HT1080 (cell line): ENCODE measurements around the gene ADCK2. TPM values are rescaled to one million over a fixed set of nuclear protein-coding genes. Genes with fewer than 3 reads are reported as not detected.
"Not testable (repeated sequence)": the region's sequence is repeated elsewhere in the genome, so short reads cannot be mapped to it uniquely, and the experiment has no call there.

Experiments used
- DNase-seq: peaks from one replicate; pipeline ENCODE4 v3.0.0-alpha.2; 2015; ENCODE audit warnings: low read depth
- total RNA-seq: library from RNA; depleted of rRNA; stranded (reverse); fragments of >200 nt; shearing (Covaris generic); gene quantifications from 2 replicates; pipeline ENCODE4 v1.2.3, GENCODE V29; 2014

Gene ADCK2
- total RNA-seq, 1 experiment from 2014 or later, result 27.6 TPM

GRCh38 chr7:140695381-140695780 is 22.6 kb downstream of the ADCK2 start:
- no peak for DNase-seq

DNA sequence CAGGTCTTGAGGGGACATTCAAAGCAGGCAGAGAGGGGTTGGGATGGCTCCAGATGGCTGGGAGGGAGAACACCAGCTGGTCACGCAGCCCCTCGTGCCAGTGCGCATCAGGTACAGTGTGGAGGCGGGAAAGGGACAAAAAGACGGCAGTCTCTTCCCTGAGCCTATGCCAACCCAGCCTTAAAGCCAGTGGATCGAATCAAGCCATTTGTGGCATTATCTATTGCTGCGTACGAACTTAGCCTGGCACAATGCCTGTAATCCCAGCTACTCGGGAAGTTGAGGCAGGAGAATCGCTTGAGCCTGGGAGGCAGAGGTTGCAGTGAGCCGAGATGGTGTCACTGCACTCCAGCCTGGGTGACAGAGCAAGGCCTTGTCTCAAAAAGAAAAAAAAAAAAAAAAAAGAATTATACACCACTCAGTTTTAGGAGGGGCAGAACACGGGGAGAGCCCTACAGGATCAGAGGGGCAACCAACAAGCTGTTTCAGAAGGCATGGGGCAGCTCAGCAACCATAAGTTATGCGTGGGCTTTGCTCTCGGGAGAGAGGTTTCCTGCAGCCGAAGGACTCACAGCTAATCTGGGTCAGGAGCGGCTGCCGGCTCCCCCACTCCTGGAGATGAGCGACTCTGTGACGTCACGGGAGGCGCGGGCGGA is 23.4 kb downstream of the ADCK2 start:
- DNase-seq, result no peak

DNA sequence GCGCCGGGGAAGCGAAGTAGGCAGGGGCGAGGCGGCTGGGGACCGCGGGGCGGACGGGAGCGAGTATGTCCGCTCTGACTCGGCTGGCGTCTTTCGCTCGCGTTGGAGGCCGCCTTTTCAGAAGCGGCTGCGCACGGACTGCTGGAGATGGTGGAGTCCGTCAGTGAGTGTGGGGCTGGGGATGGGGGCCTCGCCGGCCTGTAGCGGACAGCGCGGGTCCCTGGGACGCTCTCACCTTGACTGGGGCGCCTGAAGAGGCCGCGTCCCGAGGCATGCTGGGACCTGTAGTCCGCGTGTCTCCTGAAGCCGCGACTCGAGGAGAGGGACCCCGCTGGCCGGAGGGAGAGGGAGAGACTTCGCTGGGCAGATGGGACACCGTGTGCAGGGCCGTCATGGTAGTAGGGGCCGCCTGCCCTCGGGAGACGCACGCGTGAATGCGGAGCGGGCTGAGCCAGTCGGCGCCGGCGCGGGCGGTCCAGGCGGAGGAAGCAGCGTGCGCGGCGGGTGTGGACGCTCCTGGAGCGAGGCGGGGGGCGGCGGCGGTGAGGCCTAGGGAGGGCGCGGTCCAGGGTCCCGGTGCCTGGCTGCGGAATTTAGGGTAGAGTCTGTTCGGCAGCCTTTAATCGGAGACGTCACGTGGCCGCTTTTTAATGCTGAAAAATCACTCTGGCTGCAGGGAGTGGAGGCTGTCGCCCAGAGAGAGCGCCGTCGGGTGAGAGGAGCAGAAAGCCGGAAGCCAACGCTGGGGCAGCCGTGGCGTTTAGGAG is 24.1 kb downstream of the ADCK2 start, which contains the start of gene NDUFB2:
TSS of gene NDUFB2 (plus strand) at position 29 of the 767 bp plus-strand sequence. CDS start at position 66, 37 bp downstream.
- peak; percentile 88 for DNase-seq

DNA sequence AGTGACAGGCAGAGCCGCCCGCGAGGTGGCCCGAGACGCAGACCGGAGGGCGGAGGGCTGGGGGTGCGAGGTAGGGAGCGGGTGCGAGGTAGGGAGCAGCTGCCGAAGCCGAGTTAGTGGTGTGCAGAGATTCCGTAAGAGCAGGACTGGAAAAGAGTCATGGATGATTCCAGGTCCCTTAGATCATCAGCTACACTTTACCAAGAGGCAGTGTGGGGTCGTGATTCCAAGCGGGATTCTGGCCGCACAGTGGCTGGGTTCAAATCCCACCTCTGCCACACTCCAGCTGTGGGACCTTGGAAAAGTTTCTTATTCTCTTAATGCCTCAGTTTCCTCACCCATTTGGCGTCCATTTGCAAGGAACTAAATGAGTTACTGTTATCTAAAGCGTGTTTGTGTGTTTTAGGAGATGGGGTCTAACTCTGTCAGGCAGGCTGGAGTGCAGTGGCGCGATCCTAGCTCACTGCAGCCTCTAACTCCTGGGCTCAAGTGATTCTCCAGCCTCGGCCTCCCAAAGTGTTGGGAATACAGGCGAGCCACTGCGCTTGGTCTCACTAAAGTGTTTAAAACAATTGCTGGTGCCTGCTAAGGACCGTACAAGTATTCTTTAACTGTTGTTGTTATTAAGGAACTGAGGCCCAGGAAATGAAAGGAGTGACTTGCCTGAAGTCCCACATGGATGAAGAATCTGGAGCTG is 24.9 kb downstream of the ADCK2 start:
- DNase-seq, result no peak

GRCh38 chr7:140698477-140698876 is 25.7 kb downstream of the ADCK2 start:
- no peak for DNase-seq

- DNase-seq, result no peak
Observed at GRCh38 chr7:140702774-140703173, 30.0 kb downstream of the ADCK2 start.

DNA sequence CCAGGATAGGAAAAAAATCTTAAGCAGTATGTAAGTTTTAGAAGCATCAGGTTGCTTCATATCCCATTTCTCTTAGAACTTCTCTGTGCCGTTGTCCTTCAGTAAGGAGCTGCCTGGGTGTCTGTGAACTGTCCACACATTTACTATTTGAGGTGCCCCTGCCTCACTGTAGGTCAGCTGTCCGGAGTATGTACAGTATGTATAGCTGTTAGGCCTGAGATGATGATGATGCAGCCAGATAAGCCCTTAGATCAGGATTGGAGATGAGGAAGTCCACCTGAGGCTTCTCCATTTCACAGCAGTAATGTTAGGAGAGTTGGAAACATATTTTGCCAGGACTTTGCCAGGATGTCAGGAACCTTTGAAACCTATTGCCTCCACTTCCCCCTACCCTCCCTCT is 31.5 kb downstream of the ADCK2 start:
- DNase-seq, result no peak

DNA sequence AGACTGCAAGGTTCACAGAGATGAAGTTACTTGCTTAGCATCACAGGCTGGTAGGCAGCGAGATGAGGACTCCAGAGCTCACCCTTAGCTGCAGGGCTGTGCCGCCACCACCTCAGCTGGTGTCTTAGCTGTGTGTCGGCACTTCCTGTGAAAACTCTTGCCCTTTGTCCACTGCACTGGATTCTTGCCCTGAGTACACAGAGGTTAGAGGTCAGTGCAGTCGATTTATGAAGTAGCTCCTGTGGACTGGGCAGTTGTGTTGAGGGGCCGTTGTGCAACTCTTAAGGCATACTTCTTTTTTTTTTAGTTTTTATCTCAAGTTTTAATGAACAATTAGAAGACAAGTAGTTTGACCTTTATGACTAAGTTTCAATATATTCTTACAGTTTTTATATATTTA is 34.4 kb downstream of the ADCK2 start:
- no peak for DNase-seq

DNA sequence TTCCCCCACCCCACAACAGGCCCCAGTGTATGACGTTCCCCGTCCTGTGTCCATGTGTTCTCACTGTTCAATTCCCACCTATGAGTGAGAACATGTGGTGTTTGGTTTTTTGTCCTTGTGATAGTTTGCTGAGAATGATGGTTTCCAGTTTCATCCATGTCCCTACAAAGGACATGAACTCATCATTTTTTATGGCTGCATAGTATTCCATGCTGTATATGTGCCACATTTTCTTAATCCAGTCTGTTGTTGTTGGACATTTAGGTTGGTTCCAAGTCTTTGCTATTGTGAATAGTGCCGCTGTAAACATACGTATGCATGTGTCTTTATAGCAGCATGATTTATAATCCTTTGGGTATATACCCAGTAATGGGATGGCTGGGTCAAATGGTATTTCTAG is 36.0 kb downstream of the ADCK2 start:
- DNase-seq, result not testable (repeated sequence)

DNA sequence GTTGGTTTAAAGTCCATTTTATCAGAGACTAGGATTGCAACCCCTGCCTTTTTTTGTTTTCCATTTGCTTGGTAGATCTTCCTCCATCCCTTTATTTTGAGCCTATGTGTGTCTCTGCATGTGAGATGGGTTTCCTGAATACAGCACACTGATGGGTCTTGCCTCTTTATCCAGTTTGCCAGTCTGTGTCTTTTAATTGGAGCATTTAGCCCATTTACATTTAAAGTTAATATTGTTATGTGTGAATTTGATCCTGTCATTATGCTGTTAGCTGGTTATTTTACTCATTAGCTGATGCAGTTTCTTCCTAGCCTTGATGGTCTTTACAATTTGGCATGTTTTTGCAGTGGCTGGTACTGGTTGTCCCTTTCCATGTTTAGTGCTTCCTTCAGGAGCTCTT is 39.6 kb downstream of the ADCK2 start:
- not testable (repeated sequence) for DNase-seq

DNA sequence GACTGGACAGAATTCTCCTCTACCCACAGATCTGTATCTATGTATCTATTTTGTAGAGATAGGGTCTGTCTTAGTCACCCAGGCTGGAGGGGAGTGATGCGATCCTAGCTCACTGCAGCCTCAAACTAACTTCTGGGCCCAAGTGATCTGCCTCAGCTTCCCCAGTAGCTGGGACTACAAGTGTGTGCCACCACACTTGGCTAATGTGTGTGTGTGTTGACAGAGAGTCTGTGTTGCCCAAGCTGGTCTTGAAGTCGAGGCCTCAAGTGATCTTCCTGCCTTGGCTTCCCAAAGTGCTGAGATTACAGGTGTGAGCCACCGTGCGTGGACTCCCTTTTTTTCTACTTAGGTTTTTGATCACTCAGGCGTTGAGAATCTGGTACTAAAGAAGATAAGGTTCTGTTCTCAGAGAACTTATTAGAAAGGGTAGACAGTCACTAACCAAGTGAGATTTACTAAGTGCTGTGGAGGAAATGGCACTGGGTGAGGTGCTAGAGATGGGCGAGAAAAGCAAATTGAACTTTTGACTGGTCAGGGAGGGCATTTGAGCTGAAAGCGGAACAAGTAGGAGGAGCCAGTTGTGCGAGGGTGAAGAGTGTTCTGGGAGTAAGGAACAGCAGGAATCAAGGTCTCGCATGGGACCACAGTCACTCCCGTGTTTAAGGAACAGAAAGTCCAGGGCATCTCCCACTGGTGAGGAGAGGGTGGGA is 41.7 kb downstream of the ADCK2 start:
- no peak for DNase-seq

DNA sequence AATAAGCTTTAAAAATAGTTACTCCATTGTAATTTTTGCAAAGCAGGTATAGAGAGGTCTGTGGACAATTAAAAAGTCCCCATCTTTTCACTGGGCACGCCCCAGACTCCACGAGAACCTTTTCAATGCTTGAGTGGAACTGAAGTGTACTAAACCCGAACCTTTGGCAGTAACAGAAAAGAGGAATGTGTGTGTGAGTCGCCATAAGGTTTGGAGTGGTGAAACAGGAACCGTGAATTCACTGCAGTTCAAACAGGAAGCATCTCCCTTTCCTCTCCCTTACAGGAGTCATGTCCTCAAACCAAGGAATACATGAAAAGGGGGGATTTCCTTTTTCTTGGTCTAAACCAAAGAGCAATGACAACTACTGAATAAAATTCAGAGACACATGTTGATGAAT is 47.0 kb downstream of the ADCK2 start:
- DNase-seq, result peak; percentile 46

- DNase-seq, result no peak
Observed at GRCh38 chr7:140722254-140722653, 49.5 kb downstream of the ADCK2 start.

DNA sequence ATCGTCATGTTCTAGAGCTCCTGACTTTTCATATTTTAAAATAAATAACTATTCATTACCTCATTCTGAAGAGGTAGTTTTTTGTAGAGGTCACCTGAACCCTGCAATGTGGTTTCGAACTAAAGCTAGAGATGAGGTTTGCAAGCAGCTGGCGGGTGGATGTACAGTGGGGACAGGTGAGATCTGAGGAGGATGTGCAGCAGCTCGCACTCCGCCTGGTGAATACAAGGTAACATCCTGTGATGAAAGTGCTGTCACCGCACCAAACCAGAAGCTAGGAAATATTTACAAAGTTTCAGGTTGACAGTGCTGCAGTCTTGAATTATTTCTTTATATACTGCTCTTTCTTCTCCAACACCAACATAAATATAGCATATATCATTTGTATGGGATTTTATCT is 50.3 kb downstream of the ADCK2 start:
- DNase-seq, result no peak

- DNase-seq, result no peak
Observed at GRCh38 chr7:140723574-140723973, 50.8 kb downstream of the ADCK2 start.

DNA sequence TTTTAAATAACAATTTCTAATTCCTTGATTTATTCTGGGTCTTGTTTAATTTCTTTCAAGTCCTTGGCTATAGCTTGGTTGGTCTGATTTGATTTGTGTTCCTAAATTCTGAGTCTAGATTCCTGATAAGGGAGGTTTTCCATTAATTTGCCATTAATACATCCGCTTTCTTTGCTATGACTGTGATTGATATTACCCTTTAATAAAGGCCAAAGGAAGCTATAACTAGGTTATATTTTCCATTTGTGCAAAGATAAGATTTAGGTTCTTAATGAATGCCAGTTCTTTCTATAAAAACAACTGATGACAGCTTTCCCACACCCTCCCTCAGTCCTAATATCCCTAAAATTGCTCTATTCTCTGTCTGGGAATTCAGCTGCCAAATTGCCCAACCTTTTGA is 52.0 kb downstream of the ADCK2 start:
- no peak for DNase-seq

- DNase-seq, result no peak
Observed at GRCh38 chr7:140726281-140726680, 53.5 kb downstream of the ADCK2 start.

DNA sequence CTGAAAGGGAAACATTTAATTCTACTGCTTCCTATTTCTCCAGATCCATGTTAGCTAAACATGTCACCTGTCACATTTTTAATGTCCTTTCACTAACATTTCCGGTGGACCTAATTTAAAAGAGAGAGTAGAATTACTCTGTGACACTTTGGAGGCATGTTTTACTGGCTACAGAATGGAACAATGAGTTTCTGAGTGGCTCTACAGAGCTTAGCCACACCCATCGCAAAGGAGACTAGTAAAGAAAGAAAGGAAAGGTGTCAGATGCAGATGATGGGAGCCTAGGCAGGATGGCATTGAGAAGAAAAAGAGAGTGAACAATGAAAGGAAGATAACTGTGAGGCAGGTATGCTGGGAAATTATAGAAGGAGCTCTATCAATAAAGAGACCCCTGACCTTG is 59.7 kb downstream of the ADCK2 start:
- DNase-seq, result no peak

GRCh38 chr7:140734096-140734495 is 61.4 kb downstream of the ADCK2 start:
- DNase-seq, result no peak

GRCh38 chr7:140734729-140735128 is 62.0 kb downstream of the ADCK2 start:
- DNase-seq, result no peak

GRCh38 chr7:140738280-140738679 is 65.5 kb downstream of the ADCK2 start:
- no peak for DNase-seq

- not testable (repeated sequence) for DNase-seq
Observed at GRCh38 chr7:140743255-140743654, 70.5 kb downstream of the ADCK2 start.
